Measurements from ENCODE around the gene PITHD1. TPM values are rescaled to one million over a fixed set of nuclear protein-coding genes. Genes with fewer than 3 reads are reported as not detected.
"Not testable (repeated sequence)": the region's sequence is repeated elsewhere in the genome, so short reads cannot be mapped to it uniquely, and the experiment has no call there.

The PITHD1 gene
- total RNA-seq, 1 experiment from 2014 or later = 50.2 TPM

DNA sequence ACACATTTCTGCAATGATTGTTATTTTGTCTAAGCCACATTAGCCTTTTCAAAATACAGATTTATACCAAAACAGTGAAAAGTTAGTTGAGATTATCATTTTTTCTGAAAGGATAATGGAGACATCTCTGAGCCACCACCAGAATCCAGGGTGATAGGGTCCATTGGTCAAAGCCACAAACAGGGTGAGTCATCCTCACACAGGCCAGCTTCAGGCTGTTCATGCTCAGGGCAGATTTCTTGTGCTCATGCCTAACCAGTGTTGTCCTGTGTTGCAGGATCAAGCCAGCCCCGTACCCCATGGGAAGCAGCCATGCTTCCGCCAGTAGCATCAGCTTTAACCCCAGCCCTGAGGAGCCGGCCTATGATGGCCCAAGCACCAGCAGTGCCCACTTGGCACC, 21.5 kb upstream of the PITHD1 start:
- Histone ChIP-seq H3K4me1 (no peaks in the 10 kb centered on the region), H3K27ac (no peak overlapping the region), H3K9me3 (replicated peaks) (no peaks in the 10 kb centered on the region), H3K27me3 (no peaks in the 10 kb centered on the region), H3K36me3 (peaks cover 93% of the 10 kb centered on the region), H3K4me3 (no peak overlapping the region)
- DNase-seq = no peak

DNA sequence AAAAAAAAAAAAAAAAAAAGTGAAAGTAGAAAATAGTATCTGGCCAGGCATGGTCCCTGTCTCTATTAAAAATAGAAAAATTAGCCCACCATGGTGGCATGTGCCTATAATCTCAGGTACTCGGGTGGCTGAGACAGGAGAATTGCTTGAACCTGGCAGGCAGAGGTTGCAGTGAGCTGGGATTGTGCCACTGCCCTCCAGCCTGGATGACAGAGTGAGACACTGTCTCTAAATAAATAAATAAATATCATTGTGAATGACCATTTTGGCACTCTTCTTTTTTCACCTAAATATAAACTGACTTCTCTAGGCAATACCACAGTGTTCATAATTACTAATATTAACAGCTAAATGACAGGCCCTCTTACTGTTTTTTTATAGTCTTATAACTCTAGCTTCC, 20.4 kb upstream of the PITHD1 start:
- Histone ChIP-seq H3K27me3 (no peaks in the 10 kb centered on the region), H3K36me3 (peaks cover 87% of the 10 kb centered on the region), H3K4me1 (no peaks in the 10 kb centered on the region), H3K27ac (no peak overlapping the region), H3K9me3 (replicated peaks) (no peaks in the 10 kb centered on the region), H3K4me3 (no peak overlapping the region)
- no peak for DNase-seq

DNA sequence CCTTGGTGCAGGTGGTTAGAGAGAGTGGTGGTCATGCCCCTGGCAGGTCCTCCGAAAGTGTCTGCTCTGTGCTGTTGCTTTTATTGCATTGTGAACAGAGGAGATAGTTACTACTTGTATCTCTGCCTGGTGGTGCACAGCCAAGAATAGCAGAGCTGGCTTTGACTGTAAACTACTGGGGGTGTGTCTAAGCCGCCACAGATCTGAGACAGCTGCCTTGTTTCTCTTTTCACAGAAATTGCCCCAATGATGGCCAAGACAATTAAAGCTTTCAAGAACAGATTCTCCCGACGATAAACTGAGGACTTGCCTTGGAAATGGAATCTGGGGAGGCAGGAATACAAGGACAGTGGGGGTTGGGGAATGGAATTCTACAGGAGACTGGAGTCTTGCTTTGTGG, 18.9 kb upstream of the PITHD1 start:
- no peak overlapping the region for H3K27ac ChIP-seq

GRCh38 chr1:23763041-23763577, 15.1 kb upstream of the PITHD1 start:
- Histone ChIP-seq H3K9me3 (replicated peaks) (no peaks in the 10 kb centered on the region), H3K4me1 (no peaks in the 10 kb centered on the region), H3K27ac (no peak overlapping the region), H3K4me3 (no peak overlapping the region), H3K27me3 (no peaks in the 10 kb centered on the region), H3K36me3 (peaks cover 45% of the 10 kb centered on the region)
- no peak for DNase-seq

More for the DNA sequence above, 18.9 kb upstream of the PITHD1 start:
- DNase-seq = no peak
- Histone ChIP-seq H3K4me3 (no peak overlapping the region), H3K4me1 (no peaks in the 10 kb centered on the region), H3K9me3 (replicated peaks) (no peaks in the 10 kb centered on the region), H3K36me3 (peaks cover 72% of the 10 kb centered on the region), H3K27me3 (no peaks in the 10 kb centered on the region)

DNA sequence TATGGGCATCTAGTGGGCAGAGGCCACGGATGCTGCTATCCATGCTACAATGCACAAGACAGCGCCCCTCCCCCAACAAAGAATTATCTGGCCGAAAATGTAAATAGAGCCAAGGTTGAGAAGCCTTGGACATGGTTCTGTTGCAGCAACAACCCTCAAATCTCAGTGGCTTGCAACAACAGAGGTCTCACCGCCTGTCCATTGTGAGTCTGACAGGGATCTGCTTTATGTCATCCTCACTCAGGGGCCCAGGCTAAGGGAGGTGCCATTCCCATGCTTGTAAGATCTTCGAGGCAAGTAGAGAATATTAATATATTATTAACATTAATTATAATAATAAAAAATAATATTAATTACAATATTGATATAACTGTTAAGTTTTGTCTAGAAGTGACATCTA, 9.5 kb upstream of the PITHD1 start:
- Histone ChIP-seq H3K27me3 (no peaks in the 10 kb centered on the region), H3K27ac (no peak overlapping the region), H3K4me3 (no peak overlapping the region), H3K9me3 (replicated peaks) (no peaks in the 10 kb centered on the region), H3K36me3 (peaks cover 8% of the 10 kb centered on the region), H3K4me1 (no peaks in the 10 kb centered on the region)
- DNase-seq = no peak

DNA sequence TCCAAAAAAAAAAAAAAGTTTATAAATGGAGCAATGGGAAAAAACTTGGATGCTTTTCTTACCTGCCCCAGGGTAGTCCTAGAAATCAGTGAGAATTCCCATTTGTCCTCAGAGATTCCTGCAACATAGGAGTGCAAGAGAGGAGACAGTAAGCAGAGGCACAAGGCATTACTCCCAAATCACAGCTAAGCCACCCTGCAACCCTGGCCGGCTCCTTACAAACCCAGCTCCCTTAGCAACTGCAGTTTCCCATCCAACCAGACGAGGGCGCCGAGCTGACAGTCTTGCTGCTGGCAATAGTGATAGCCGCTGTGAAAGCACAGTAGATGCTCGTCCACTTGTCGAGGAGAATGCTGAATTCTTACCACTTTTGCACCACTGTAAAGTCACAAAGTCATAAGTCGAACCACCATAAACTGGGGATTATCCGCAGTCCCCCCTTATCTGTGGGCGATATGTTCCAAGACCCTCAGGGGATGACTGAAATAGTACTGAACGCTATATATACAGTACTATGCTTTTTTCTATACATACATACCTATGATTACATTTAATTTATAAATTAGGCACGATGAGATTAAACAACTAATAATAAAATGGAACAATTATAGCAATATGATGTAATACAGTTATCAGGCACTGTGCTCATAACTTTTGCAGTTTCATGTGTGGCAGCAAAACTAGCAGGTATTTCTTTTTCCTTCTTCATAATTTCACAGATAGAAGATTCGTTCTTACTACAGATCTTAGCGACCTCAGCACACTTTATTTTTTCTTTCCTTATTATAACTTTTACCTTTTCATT, 6.0 kb upstream of the PITHD1 start:
- DNase-seq = peak; percentile 86 to 93

GRCh38 chr1:23772854-23773242, 5.4 kb upstream of the PITHD1 start:
- Histone ChIP-seq H3K9me3 (replicated peaks) (no peaks in the 10 kb centered on the region), H3K36me3 (peaks cover 5% of the 10 kb centered on the region), H3K4me3 (no peak overlapping the region), H3K27ac (no peak overlapping the region), H3K27me3 (no peaks in the 10 kb centered on the region), H3K4me1 (peaks cover 5% of the 10 kb centered on the region; the same call in 1 of the 2 replicates)
- DNase-seq = no peak

More for the DNA sequence above, 6.0 kb upstream of the PITHD1 start:
- H3K4me3 ChIP-seq = no peak overlapping the region
- no peak overlapping the region for H3K27ac ChIP-seq
- peaks cover 8% of the 10 kb centered on the region for H3K36me3 ChIP-seq
- H3K4me1 ChIP-seq = peaks cover under 1% of the 10 kb centered on the region; the same call in 1 of the 2 replicates
- H3K27me3 ChIP-seq = no peaks in the 10 kb centered on the region
- no peaks in the 10 kb centered on the region for H3K9me3 ChIP-seq (replicated peaks)

- DNase-seq = no peak
- H3K9me3 ChIP-seq (replicated peaks) = no peaks in the 10 kb centered on the region
- H3K27ac ChIP-seq = no peak overlapping the region
- no peak overlapping the region for H3K4me3 ChIP-seq
- H3K36me3 ChIP-seq = no peaks in the 10 kb centered on the region
- H3K27me3 ChIP-seq = no peaks in the 10 kb centered on the region
- H3K4me1 ChIP-seq = peaks cover 8% of the 10 kb centered on the region
These were observed 3.9 kb upstream of the PITHD1 start for GRCh38 chr1:23774174-23774880.

DNA sequence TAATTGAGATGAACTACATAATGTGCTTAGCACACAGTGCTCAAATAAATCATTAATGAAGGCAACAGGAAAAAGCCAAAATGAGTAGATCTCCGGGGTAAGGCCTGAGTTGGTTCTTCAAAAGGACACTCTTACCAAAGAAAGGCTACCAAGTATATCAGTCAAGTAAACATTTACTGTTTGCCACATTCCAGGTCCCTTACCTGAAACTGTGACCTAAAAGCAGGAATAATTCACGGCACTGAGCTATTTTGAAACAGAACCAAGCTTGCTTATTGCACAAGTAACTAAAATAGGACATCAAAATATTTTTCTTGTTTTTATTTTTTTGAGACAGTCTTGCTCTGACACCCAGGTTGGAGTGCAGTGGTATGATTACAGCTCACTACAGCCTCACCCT, 2.0 kb upstream of the PITHD1 start:
- Histone ChIP-seq H3K27me3 (no peaks in the 10 kb centered on the region), H3K9me3 (replicated peaks) (no peaks in the 10 kb centered on the region), H3K36me3 (peaks cover 7% of the 10 kb centered on the region), H3K4me1 (peaks cover 19% of the 10 kb centered on the region), H3K27ac (no peak overlapping the region), H3K4me3 (no peak overlapping the region)
- no peak for DNase-seq

- H3K4me1 ChIP-seq = peaks cover 19% of the 10 kb centered on the region
- no peak overlapping the region for H3K27ac ChIP-seq
- no peak overlapping the region for H3K4me3 ChIP-seq
- H3K9me3 ChIP-seq (replicated peaks) = 0 out of 2 replicates have a peak, but pooled peaks cover 3% of the 10 kb centered on the region
- no peak for DNase-seq
- H3K36me3 ChIP-seq = peaks cover 27% of the 10 kb centered on the region
- no peaks in the 10 kb centered on the region for H3K27me3 ChIP-seq
These were observed 1.7 kb downstream of the PITHD1 start for GRCh38 chr1:23779826-23780371.

DNA sequence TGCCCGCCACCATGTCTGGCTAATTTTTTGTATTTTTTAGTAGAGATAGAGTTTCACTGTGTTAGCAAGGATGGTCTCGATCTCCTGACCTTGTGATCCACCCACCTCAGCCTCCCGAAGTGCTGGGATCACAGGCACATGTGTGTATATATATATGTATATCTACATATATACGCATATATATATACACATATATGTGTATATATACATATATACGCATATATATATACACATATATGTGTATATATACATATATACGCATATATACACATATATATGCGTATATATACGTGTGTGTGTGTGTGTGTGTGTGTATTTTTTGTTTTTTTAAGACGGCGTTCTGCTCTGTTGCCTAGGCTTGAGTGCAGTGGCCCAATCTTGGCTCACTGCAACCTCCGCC, 4.9 kb downstream of the PITHD1 start:
- not testable (repeated sequence) for DNase-seq; H3K4me3 ChIP-seq; H3K27me3 ChIP-seq; H3K27ac ChIP-seq; H3K9me3 ChIP-seq (replicated peaks)
- Histone ChIP-seq H3K4me1 (peaks cover 14% of the 10 kb centered on the region), H3K36me3 (peaks cover 46% of the 10 kb centered on the region)

GRCh38 chr1:23784846-23785245, 6.6 kb downstream of the PITHD1 start:
- Histone ChIP-seq H3K4me1 (peaks cover 11% of the 10 kb centered on the region), H3K4me3 (no peak overlapping the region), H3K36me3 (peaks cover 45% of the 10 kb centered on the region), H3K9me3 (replicated peaks) (0 out of 2 replicates have a peak, but pooled peaks cover 3% of the 10 kb centered on the region), H3K27me3 (no peaks in the 10 kb centered on the region), H3K27ac (no peak overlapping the region)
- DNase-seq = no peak

DNA sequence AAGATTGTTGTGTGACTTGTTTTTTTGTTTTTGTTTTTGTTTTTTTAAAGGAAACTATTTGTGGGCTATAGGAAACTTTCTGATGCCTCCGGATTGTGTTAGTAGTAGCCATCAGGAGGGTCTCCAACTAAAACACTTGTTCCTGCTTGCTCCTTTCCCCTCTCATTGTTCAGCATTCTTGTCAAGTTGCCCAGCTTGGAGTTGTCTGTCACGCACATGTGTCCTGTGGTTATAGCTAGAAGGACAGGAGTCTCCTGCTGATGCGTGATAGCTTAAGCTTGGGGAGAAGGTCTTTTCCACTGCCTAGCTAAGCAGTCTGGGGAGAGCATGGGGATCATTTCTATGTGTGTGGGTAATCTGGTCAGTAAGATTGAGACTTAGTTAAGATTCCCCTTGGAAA, 9.5 kb downstream of the PITHD1 start:
- DNase-seq = no peak
- peaks cover 9% of the 10 kb centered on the region; the same call in 1 of the 2 replicates for H3K4me1 ChIP-seq
- peaks cover 31% of the 10 kb centered on the region for H3K36me3 ChIP-seq
- no peak overlapping the region for H3K27ac ChIP-seq
- H3K27me3 ChIP-seq = no peaks in the 10 kb centered on the region
- 0 out of 2 replicates have a peak, but pooled peaks cover 3% of the 10 kb centered on the region for H3K9me3 ChIP-seq (replicated peaks)
- no peak overlapping the region for H3K4me3 ChIP-seq

- Histone ChIP-seq H3K9me3 (replicated peaks) (0 out of 2 replicates have a peak, but pooled peaks cover 3% of the 10 kb centered on the region), H3K27me3 (no peaks in the 10 kb centered on the region), H3K27ac (no peak overlapping the region), H3K36me3 (peaks cover 29% of the 10 kb centered on the region), H3K4me3 (no peak overlapping the region), H3K4me1 (peaks cover 9% of the 10 kb centered on the region; the same call in 1 of the 2 replicates)
- DNase-seq = no peak
These were observed 10.5 kb downstream of the PITHD1 start for GRCh38 chr1:23788695-23789094.
